HG03097 (cell line): ENCODE results near the gene AQP10.
"Not testable (repeated sequence)": the region's sequence is repeated elsewhere in the genome, so short reads cannot be mapped to it uniquely, and the experiment has no call there.

Source experiments
- ATAC-seq: cut with Tn5 transposase; IDR thresholded peaks from one replicate; pipeline ENCODE4 v1.9.1; 2021; ENCODE audit not compliant: unreplicated experiment, low FRiP score

AQP10 gene

GRCh38 chr1:154320882-154321608 is at the start of gene AQP10:
AQP10 (plus strand) TSS chr1:154321093; CDS start chr1:154321156, 63 bp downstream.
- no peak for ATAC-seq

- peak; percentile 86 for ATAC-seq
Observed at GRCh38 chr1:154272217-154272998, 48.5 kb upstream of the AQP10 start, which contains the start of gene HAX1. HAX1 (plus strand) TSS chr1:154272629; CDS start chr1:154272724, 95 bp downstream.

GRCh38 chr1:154272999-154273563 is 47.8 kb upstream of the AQP10 start:
- ATAC-seq, result no peak

- no peak for ATAC-seq
Observed at GRCh38 chr1:154276797-154277196, 44.1 kb upstream of the AQP10 start.

DNA sequence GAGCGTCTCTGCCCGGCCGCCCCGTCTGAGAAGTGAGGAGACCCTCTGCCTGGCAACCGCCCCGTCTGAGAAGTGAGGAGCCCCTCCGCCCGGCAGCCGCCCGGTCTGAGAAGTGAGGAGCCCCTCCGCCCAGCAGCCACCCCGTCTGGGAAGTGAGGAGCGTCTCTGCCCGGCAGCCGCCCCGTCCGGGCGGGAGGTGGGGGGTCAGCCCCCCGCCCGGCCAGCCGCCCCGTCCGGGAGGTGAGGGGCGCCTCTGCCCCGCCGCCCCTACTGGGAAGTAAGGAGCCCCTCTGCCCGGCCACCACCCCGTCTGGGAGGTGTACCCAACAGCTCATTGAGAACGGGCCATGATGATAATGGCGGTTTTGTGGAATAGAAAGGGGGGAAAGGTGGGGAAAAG is 33.3 kb upstream of the AQP10 start:
- not testable (repeated sequence) for ATAC-seq

DNA sequence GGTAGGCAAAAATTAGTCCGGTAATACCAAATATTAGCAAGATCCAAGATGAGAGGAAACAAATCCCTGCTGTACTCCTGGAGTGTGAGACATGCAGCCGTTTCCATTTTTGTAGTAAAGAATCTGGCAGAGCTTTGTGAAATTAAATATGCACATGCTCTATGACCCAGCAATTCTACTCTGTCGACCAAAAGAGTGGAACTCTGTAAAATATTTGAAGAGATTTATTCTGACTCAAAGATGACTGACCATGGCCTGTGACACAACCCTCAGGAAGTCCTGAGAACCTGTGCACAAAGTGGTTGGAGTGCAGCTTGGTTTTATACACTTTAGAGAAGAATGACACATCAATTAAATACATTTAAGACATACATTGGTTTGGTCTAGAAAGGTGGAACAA is 32.2 kb upstream of the AQP10 start:
- no peak for ATAC-seq

DNA sequence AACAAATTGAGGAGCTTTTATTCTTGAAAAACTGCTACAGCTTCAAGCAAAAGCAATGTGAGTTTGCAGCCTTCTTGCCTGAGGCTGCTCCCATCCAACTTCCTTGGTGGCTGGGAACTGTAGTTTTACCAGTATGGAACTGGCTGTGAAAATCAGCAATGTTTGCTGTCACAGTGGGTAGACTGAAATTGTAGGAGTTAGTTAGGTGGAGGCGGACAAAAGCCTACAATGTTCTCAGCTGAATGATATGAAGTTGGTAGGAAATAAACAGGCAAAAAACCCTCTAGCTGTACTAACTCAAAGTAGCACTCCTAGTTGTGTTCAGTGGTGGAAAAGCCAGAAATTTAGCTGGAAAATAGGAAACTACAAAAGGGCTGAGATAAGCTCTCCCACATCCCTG is 30.0 kb upstream of the AQP10 start:
- no peak for ATAC-seq

DNA sequence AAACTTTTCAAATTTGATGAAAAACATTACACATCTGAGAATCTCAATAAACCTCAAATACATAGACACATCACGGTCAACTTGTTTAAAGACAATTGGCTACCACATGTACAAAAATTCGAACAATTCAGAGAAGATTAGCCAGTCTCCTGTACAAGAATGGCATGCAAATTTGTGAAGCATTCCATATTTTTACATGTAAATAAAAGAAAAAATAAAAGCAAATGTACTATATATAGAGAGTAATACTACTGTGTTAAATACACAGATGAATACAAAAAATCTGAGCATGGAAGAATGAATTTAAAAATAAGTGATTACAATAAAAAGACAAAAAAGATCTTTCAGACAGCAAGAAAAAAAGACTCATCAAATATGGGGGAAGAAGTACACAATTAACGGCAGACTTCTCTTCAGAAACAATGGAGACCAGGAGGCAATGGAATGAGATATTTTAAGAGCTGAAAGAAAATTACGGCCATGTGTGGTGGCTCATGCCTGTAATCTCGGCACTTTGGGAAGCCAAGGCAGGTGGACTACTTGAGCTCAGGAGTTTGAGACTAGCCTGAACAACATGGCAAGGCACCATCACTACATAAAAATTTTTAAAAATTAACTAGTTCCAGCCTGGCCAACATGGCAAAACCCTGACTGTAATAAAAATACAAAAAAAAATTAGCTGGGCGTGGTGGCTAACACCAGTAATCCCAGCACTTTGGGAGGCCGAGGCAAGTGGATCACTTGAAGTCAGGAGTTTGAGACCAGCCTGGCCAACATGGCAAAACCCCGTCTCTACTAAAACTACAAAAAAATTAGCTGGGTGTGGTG is 25.3 kb upstream of the AQP10 start:
- no peak for ATAC-seq

DNA sequence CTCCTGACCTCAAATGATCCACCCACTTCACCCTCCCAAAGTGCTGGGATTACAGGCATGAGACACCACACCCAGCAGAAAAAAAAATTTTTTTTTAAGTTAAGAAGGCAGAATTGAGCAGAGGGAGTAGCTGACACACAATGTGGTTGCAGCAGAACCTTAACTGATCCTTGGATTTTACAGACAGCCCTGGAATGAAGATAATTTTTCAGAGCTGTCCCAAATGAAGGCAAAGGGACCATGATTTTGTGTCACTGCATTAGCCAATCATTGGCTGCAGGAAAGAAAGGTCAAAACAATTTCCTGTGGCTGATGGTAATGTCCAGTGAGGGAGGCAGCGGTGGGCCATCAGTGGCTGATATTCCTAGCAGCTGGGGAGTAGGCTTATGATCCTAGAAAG is 19.3 kb upstream of the AQP10 start:
- ATAC-seq, result no peak

DNA sequence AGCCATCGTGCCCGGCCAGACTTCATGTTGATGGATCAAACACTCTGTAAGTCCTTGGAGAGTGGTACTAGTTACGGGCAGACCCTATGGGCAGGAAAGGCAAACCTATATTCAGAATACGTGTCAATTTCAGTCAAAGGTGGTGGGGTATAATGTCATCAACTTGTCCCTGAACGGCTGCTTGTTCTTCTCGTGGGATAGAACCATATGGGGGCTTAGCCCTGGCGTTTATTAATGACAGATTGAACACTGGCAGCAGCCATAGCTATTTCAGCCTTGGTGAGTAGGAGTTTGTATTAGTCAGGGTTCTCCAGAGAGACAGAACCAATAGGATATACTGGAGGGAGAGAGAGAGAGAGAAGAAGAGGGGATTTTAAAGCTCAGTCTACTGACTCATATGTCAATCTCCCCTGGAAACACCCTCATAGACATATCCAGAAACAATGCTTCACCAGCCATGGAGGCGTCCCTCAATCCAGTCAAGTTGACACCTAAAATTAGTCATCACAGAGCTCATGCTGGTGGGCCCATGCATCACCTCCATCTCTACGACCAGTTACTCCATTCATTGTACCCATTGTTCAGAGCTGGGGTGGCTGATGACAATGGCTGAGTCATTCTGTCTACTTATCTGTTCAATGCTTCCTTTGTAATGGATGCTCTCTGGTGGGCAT is 16.1 kb upstream of the AQP10 start:
- no peak for ATAC-seq

- no peak for ATAC-seq
Observed at GRCh38 chr1:154306151-154306550, 14.7 kb upstream of the AQP10 start.

- ATAC-seq, result not testable (repeated sequence)
Observed at GRCh38 chr1:154307670-154308270, 13.1 kb upstream of the AQP10 start.

DNA sequence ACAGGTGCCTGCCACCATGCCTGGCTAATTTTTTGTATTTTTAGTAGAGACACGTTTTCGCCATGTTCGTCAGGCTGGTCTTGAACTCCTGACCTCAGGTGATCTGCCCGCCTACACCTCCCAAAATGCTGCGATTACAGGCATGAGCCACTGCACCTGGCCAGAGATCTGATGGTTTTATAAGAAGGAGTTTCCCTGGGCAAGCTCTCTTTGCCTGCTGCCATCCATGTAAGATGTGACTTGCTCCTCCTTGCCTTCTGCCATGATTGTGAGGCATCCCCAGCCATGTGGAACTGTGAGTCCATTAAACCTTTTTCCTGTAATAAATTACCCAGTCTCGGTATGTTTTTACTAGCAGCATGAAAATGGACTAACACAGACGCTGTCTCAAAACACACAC is 11.8 kb upstream of the AQP10 start:
- not testable (repeated sequence) for ATAC-seq

- ATAC-seq, result not testable (repeated sequence)
Observed at GRCh38 chr1:154312229-154313065, 8.4 kb upstream of the AQP10 start.

DNA sequence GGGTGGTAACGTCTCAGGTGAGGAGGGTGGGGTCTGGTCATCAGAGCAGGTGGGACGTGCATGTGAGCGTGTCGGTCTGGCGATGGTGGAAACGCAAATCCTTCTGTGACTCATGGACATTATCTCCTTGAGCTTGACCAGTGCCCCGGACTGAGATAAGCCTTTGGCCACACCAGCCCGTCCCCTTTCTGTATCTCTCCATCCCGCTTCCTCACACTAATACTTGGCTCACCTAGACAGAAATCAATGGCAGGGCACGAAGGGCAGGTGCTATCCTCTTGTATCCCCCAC is 7.9 kb upstream of the AQP10 start:
- no peak for ATAC-seq

DNA sequence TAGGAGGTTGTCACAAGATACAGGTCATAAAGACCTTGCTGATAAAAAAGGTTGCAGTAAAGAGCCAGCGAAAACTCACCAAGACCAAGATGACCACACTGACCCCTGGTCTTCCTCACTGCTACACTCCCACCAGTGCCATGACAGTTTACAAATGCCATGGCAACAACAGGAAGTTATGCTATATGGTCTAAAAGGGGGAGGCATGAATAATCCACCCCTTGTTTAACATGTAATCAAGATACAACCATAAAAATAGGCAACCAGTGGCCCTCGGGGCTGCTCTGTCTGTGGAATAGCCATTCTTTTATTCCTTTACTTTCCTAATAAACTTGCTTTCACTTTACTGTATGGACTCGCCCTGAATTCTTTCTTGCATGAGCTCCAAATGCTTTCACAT is 6.7 kb upstream of the AQP10 start:
- not testable (repeated sequence) for ATAC-seq

DNA sequence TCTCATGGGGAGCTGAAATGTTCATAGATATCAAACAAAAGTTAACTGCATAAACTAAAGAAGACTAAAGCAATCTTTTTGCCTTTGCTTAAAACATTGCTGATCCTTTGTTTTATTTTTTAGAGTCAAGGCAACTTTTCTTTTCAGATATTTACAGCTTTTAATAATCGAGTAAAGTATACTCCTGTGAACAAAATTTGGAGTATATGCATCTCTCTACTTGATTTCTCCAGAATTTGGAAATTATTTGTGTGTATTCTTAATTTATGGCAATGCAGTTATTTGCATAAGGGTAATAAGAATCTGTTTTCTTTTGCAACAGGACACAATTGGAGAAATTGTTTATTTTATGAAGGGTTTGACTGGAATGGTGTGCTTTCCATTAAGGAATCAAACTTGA is 4.2 kb upstream of the AQP10 start:
- no peak for ATAC-seq

DNA sequence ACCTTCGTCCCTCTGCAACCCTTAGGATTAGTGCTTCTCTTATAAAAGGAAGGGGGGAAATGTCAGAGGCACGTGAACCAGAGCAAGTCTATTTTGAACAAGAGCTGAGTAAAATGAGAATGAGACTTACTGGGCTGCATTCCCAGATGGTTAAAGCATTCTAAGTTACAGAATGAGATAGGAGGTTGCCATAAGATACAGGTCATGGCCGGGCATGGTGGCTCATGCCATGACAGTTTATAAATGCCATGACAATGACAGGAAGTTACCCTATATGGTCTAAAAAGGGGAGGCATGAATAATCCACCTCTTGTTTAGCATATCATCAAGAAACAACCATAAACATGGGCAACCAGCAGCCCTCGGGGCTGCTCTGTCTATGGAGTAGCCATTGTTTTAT is 2.5 kb upstream of the AQP10 start:
- no peak for ATAC-seq

GRCh38 chr1:154321609-154321934 is 679 bp downstream of the AQP10 start:
- not testable (repeated sequence) for ATAC-seq
